Natural killer cell treated with Interleukin-12 subunit alpha and Interleukin-12 subunit beta and Interleukin-15 and Interleukin-18, amount 100 ng/mL, for 72 hours (primary cell): ENCODE data around the gene COL6A3. TPM values are rescaled to one million over a fixed set of nuclear protein-coding genes. Genes with fewer than 3 reads are reported as not detected.
"Not testable (repeated sequence)": the region's sequence is repeated elsewhere in the genome, so short reads cannot be mapped to it uniquely, and the experiment has no call there.

Source experiments
- ATAC-seq, 2 donors: fragments of 150-1000 bp; cut with Tn5 transposase in 1 of 2; sonication (Bioruptor Pico), chemical (Tn5 transposase) in 1 of 2; 2 replicates each; pipeline ENCODE4 v1.10.0; 2021
- DNase-seq: peaks from one replicate; pipeline ENCODE4 v3.0.0; 2022; ENCODE audit warnings: low spot score
- H3K27ac Mint-ChIP-seq, 2 donors: 1 replicate in 1 of 2; 2 replicates in 1 of 2; pipeline ENCODE4 v1.8.0; 2022; ENCODE audit warnings: mixed read lengths in 2 of 2, mild to moderate bottlenecking in 1 of 2, moderate library complexity in 1 of 2
- H3K27me3 Mint-ChIP-seq, 2 donors: 1 replicate in 1 of 2; 2 replicates in 1 of 2; pipeline ENCODE4 v1.8.0; 2022; ENCODE audit warnings: mixed read lengths in 2 of 2
- H3K36me3 Mint-ChIP-seq: one replicate; pipeline ENCODE4 v1.8.0; 2022; ENCODE audit warnings: mixed read lengths
- H3K4me1 Mint-ChIP-seq, 2 donors: 1 replicate in 1 of 2; 2 replicates in 1 of 2; pipeline ENCODE4 v1.8.0; 2022; ENCODE audit warnings: low read depth in 2 of 2, mixed read lengths in 2 of 2, mild to moderate bottlenecking in 1 of 2
- H3K4me3 Mint-ChIP-seq: one replicate; pipeline ENCODE4 v1.8.0; 2022; ENCODE audit warnings: mixed read lengths
- H3K9me3 Mint-ChIP-seq: 2 replicates; pipeline ENCODE4 v1.8.0; 2022; ENCODE audit warnings: mixed read lengths
- total RNA-seq, 2 donors: library from RNA; stranded (reverse); gene quantifications; one replicate each; pipeline ENCODE4 v1.2.3, GENCODE V29; 2022

The COL6A3 gene
- total RNA-seq, 2 donors from 2014 or later = 0.11 TPM; not detected in 1

DNA sequence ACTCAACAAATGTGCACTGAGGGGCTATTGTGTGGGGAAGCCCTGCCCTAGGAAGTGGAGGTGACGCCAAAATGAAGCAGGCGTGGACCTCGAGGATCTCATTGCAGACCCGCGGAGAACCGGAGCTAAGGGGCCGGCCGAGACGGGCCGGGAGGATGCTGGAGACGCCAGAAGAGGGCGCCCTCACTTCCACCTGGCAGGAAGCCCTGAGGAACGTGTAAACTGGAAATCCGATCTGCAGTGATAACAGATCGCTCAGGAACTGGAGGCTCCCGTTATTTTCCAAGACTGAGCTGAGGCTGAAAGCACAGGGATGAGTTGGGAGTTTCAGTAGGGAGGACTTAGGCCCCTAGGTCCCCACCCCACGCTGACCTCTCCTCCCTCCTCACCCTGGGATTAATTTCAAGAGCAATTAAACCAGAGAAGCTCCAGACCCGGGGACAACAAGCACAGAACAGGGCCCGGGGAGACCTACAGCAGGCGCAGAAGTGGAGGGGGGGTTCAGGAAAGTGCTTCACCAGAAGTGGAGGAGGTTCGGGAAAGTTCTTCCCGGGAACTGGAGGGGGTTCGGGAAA lies 7.7 kb upstream of the COL6A3 start:
- H3K27ac Mint-ChIP-seq = no peak overlapping the region
- no peaks in the 10 kb centered on the region for H3K9me3 Mint-ChIP-seq
- peak; percentile 83 to 85 for ATAC-seq
- H3K36me3 Mint-ChIP-seq = no peaks in the 10 kb centered on the region
- no peak overlapping the region for H3K4me3 Mint-ChIP-seq
- H3K27me3 Mint-ChIP-seq = peaks cover 26 to 42% of the 10 kb centered on the region in 2 donors
- H3K4me1 Mint-ChIP-seq = peaks cover 6 to 7% of the 10 kb centered on the region in 2 donors
- DNase-seq = peak; percentile 71

DNA sequence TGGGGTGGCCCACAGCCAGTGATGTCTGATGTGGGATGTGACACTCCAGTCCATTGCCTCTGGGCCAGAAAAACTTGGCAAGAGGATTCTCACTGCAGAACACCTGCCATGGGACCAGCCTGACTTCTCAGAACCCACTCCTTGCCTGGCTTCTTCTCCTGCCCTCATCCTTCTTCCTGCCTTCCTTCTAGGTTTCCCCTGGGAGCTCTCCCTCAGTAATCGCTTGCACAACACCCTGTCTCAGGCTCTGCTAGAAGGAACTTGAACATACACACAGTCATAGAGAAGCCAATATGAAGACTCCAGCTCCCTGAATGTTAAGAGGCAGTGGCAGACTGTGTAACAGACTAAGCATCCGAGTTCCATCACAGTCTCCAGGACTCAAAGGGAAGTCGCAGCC lies 4.3 kb upstream of the COL6A3 start:
- DNase-seq (no peak), ATAC-seq (no peak)
- Mint-ChIP-seq H3K4me3 (no peak overlapping the region), H3K9me3 (no peaks in the 10 kb centered on the region), H3K27ac (no peak overlapping the region), H3K4me1 (peaks cover 6 to 7% of the 10 kb centered on the region in 2 donors), H3K27me3 (peaks cover 29 to 38% of the 10 kb centered on the region in 2 donors), H3K36me3 (no peaks in the 10 kb centered on the region)

DNA sequence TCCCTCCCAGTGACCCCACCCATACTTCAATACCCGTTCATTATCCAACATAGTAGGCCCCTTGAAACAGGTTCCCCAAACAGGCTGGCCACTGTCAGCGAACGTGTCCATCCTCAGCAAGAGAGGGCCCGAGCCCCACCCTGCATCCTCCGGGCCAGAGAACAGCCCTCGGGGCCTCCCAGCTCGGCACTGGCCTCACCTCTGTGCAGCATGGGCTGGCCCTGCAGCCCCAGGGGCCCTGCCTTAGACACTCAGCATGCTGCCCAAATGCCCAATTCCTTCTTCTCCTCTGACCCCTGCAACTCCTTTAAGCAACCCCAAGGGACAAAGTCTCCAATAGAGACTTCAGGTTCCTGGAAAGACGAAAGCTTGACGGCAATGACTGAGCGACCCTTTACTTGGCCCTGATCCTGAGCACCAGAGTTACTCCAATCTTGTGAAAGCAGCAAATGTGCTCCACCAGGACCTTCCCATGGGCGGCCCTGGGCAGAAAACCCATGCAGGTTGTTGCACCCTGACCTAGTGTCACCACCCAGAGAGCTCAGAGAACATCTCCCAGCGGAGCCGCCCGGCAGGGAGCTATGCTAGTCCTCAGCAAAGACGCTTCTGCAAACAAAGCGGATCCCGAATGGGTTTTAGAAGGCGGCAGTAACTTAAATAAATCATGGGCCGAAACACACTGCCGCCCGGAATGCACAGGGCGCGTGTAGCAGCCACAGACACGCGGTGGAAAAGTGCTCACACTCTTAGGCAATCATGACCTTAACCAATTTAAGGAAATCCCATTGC lies 782 bp downstream of the COL6A3 start:
- no peaks in the 10 kb centered on the region for H3K4me1 Mint-ChIP-seq
- peaks cover 26 to 32% of the 10 kb centered on the region in 2 donors for H3K27me3 Mint-ChIP-seq
- no peak for ATAC-seq
- H3K4me3 Mint-ChIP-seq = no peak overlapping the region
- no peak overlapping the region for H3K27ac Mint-ChIP-seq
- no peak for DNase-seq
- H3K9me3 Mint-ChIP-seq = no peaks in the 10 kb centered on the region
- no peaks in the 10 kb centered on the region for H3K36me3 Mint-ChIP-seq

DNA sequence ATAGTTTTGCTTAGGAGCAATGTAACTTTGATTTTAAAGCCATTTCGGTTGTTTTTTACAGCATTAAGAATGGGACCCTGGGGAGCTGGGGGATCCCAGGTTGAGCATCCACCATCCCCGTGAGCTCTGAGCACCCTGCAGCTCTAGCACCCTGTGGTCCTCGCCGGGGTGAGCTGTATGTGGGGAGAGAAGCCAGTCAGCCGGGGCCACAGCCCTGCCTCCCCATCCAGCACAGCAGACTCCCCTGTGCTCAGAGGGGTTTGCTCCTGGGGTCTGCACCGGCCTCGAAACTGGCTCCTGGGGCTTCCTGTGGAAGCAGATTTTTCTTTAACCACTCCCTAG lies 1.3 kb downstream of the COL6A3 start:
- H3K36me3 Mint-ChIP-seq = no peaks in the 10 kb centered on the region
- no peak for DNase-seq
- no peaks in the 10 kb centered on the region for H3K9me3 Mint-ChIP-seq
- H3K4me3 Mint-ChIP-seq = no peak overlapping the region
- no peaks in the 10 kb centered on the region for H3K4me1 Mint-ChIP-seq
- ATAC-seq = no peak
- no peak overlapping the region for H3K27ac Mint-ChIP-seq
- H3K27me3 Mint-ChIP-seq = peaks cover 28 to 33% of the 10 kb centered on the region in 2 donors

DNA sequence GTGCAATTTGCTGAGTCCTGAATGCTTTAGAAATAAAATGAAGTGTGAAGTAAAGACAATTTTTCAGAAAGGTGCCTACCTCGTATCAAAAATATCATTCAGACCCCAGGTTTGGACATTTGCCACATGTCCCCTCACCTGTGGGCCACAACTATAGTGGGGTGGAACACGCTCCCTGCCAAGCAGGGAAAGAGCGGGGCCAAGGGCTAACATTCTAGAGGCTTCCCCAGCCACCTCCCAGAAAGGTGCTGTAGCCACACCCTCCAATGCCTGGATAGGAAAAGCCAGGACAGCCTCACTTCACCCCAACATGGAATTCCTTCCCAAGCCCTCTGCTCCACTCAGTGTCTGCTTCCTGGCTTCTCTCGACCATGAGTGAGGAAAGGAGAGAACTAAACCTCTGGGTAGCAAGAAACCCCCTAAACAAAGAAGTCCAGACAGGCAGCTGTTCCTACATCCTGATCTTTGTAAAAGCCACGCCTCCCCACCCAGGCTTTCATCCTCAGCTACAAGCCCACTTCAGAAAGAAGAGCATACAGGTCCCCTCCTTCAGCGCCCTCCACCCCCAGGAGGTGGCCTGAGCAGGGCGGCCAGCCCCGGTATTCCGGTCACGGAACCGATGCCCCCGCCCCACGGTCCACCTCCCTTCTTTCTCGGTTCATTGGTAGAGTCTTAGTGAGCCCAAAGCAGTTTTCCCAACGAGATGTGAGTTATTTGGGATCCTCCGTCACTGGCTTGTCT lies 2.1 kb downstream of the COL6A3 start:
- Mint-ChIP-seq H3K9me3 (no peaks in the 10 kb centered on the region), H3K27ac (no peak overlapping the region), H3K36me3 (no peaks in the 10 kb centered on the region), H3K4me1 (no peaks in the 10 kb centered on the region), H3K4me3 (no peak overlapping the region), H3K27me3 (peaks cover 27 to 33% of the 10 kb centered on the region in 2 donors)
- ATAC-seq = no peak
- DNase-seq = no peak

DNA sequence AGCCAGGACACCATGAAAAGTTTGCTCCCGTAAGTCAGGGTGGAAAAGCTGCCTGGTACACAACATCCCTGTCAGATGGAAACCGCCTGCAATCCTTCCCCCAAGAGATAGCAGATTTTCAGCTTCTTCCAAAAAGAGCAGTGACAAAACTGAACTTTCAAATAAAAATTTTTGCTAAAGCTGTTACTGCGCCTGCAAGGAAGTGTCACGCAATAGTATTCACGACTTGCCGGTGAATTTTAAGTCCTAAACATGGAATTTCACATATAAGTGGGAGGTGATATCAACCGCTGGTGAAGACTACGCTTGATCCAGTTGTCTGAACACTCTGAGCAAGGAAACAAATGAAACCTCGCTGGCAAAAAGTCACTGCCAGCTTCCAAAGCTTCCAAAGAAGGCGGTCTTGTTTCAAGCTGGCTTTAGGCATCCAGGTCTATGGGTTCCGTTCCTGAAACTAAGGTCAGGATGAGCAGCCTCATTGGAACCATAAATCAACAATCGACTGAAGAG lies 2.8 kb downstream of the COL6A3 start:
- no peak overlapping the region for H3K27ac Mint-ChIP-seq
- no peaks in the 10 kb centered on the region for H3K36me3 Mint-ChIP-seq
- no peak overlapping the region for H3K4me3 Mint-ChIP-seq
- ATAC-seq = no peak
- no peak for DNase-seq
- peaks cover 28 to 33% of the 10 kb centered on the region in 2 donors for H3K27me3 Mint-ChIP-seq
- H3K4me1 Mint-ChIP-seq = no peaks in the 10 kb centered on the region
- H3K9me3 Mint-ChIP-seq = no peaks in the 10 kb centered on the region

DNA sequence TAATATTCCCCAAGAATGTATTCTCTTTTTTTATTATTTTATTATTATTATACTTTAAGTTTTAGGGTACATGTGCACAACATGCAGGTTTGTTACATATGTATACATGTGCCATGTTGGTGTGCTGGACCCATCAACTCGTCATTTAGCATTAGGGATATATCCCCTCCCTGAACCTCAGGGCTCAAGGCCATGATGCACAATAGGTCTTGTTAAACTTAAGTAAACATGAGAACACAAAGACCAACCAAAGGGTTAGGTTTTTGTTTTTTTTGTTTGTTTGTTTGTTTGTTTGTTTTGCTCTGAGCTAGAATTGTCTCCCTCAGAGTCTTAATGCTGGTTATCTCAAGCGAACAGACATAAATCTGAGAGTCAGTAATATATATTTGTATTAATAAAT lies 4.7 kb downstream of the COL6A3 start:
- peaks cover 26 to 27% of the 10 kb centered on the region in 2 donors for H3K27me3 Mint-ChIP-seq
- H3K36me3 Mint-ChIP-seq, DNase-seq, H3K9me3 Mint-ChIP-seq, ATAC-seq, H3K4me3 Mint-ChIP-seq, H3K27ac Mint-ChIP-seq, H3K4me1 Mint-ChIP-seq: not testable (repeated sequence)

DNA sequence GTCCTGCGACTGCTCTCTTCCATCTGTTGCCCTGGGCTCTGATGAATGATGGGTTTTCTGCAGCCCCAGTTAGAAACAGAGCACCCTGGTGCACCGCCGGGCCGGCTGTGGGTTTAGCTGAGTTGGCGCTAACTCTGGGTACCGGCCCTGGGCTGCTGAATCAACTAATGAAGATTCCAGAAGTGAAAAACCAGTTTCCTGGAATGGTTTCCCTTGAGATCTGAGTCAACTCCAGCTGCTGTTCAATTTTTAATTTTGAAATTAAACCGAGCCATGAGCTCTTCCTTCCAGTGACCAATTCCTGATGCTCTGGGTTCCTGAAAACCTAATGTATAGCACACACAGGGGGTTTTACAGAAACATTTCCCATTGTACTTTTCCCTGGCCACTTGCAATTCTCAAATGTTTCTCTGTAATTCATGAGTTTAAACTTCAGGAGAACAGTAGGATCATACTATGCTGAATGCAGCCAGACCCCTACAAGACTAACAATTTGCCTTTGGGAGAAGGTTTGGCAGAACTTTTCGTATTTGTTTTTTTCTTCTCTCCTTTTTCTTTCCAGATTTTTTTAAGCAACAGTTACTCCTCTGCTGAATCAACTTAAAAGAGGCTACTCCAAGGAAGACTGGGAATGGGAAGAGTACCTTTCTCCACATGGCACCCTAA lies 5.5 kb downstream of the COL6A3 start:
- no peaks in the 10 kb centered on the region for H3K4me1 Mint-ChIP-seq
- H3K4me3 Mint-ChIP-seq = no peak overlapping the region
- H3K27me3 Mint-ChIP-seq = peaks cover 28 to 30% of the 10 kb centered on the region in 2 donors
- ATAC-seq = no peak
- no peaks in the 10 kb centered on the region for H3K9me3 Mint-ChIP-seq
- no peaks in the 10 kb centered on the region for H3K36me3 Mint-ChIP-seq
- DNase-seq = no peak
- H3K27ac Mint-ChIP-seq = no peak overlapping the region

DNA sequence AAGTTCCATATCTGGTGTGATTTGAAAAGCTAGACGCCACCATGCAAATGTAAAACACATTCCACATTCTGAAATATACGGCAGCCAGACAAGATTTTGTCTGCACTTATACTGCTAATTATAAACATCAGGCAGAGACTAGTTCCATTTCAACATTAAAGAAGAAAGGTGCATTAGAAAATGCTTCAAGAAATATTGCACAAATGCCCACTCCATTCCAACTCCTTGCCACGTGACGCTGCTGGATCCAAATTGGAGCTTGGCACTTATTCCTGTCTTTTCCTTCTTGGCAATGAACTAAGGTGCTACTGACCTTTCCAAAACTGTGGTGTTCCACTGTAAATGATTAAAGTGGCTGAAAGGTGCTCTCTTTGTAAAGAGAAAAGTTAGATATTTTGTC lies 6.3 kb downstream of the COL6A3 start:
- Mint-ChIP-seq H3K27me3 (peaks cover 32 to 35% of the 10 kb centered on the region in 2 donors), H3K27ac (no peak overlapping the region), H3K36me3 (no peaks in the 10 kb centered on the region), H3K9me3 (no peaks in the 10 kb centered on the region), H3K4me3 (no peak overlapping the region), H3K4me1 (no peaks in the 10 kb centered on the region)
- no peak for DNase-seq
- no peak for ATAC-seq

DNA sequence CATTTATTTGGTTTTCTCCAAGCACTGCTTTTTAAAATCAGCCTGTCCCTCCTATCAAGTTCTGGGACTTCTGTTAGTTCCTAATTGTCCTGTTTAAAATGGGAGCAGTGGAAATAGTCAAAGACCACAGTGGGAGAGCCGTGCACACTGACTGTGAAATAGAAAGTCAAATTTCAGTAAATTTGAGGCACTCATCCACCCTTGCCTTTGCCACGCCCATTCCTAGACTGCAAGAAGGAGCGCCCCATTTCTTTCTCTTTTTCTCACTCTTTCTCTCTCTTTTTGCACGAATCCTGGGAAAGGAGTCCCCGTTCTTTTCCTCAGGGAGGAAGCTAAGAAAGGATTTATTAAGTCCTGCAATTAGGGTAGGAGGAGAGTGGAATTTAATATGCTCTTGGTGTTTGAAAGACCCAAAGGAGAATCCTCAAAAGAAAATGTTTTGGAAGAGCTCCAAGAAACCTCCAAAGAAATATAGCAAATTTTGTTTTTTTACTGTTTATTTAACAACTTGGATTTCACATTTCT lies 7.5 kb downstream of the COL6A3 start:
- ATAC-seq (no peak), DNase-seq (no peak)
- no peak overlapping the region for H3K27ac Mint-ChIP-seq
- H3K36me3 Mint-ChIP-seq = no peaks in the 10 kb centered on the region
- no peak overlapping the region for H3K4me3 Mint-ChIP-seq
- H3K4me1 Mint-ChIP-seq = no peaks in the 10 kb centered on the region
- no peaks in the 10 kb centered on the region for H3K9me3 Mint-ChIP-seq
- peaks cover 23 to 36% of the 10 kb centered on the region in 2 donors for H3K27me3 Mint-ChIP-seq

DNA sequence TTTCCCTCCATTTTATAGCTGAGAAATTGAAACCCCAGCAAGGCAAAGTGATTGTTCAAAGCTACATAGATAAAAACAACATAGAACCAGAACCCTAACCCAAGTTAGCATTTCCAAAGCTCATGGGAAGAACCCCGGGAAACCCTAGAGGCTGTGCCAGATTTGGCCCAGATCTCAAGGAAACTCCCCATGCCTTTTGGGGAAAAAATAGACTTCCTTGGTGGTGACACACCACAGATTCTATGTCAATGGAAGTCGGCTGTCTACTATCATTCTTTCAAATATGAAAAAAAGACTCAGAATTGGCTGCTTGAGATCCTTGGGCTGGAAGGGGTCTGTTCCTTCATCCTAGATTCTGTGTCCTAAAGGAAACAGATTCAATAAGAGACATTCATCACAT lies 8.4 kb downstream of the COL6A3 start:
- Mint-ChIP-seq H3K27me3 (peaks cover 23 to 29% of the 10 kb centered on the region in 2 donors), H3K9me3 (no peaks in the 10 kb centered on the region), H3K4me1 (no peaks in the 10 kb centered on the region), H3K27ac (no peak overlapping the region), H3K36me3 (no peaks in the 10 kb centered on the region), H3K4me3 (no peak overlapping the region)
- no peak for ATAC-seq
- no peak for DNase-seq

DNA sequence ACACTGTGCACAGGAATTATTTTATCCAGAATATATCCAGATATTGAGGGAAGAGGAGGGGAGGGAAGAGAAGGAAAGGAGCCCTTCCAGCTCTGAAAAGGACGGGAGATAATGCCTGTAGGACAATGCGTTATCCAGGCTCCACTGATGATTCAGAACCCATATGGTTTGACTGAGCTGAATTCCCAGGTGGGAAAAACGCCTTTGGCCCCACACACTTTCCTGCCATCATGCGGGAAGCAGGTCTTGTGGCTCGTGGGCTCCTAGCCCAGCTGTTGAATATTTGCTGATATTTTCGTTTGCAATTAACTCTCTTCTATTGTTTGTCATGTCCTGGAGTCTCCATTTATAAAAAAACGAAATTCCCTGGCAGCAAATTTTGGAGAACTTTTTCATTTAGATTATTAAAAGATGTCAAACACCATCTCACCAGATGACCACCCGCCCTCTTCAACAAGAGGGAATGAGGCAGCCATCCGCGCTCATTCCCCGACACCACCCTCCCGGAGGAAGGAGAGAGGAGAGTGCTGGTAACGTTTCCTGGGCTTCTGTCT lies 8.9 kb downstream of the COL6A3 start:
- DNase-seq (no peak), ATAC-seq (no peak)
- no peaks in the 10 kb centered on the region for H3K4me1 Mint-ChIP-seq
- H3K9me3 Mint-ChIP-seq = no peaks in the 10 kb centered on the region
- no peaks in the 10 kb centered on the region for H3K36me3 Mint-ChIP-seq
- H3K27me3 Mint-ChIP-seq = peaks cover 23 to 29% of the 10 kb centered on the region in 2 donors
- no peak overlapping the region for H3K4me3 Mint-ChIP-seq
- no peak overlapping the region for H3K27ac Mint-ChIP-seq

DNA sequence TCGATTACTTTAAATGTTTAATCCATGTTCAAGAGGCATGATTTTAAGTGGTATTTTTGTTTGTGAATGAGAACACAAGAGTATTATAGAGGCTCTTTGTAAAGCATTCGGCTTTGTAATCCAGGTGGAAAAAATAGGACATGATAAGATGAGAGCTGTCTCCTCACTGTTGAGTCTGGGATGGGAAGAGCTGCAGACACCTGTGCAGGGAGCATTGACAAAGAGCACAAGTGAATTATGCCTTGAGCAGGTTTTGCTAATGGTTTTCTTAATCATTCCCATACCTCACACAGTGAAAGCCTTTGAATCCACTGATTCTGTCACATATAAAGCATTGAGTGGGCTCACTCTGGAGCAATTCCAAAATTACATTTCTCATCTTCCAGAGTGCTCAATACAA lies 9.6 kb downstream of the COL6A3 start:
- H3K27me3 Mint-ChIP-seq = peaks cover 23 to 36% of the 10 kb centered on the region in 2 donors

More for the DNA sequence above, 9.6 kb downstream of the COL6A3 start:
- Mint-ChIP-seq H3K27ac (no peak overlapping the region), H3K4me1 (no peaks in the 10 kb centered on the region), H3K36me3 (no peaks in the 10 kb centered on the region), H3K4me3 (no peak overlapping the region), H3K9me3 (no peaks in the 10 kb centered on the region)
- DNase-seq = no peak
- no peak for ATAC-seq
